Gastrocnemius medialis (tissue), 4 donors: ENCODE results near the gene SNAPC2. TPM values are rescaled to one million over a fixed set of nuclear protein-coding genes. Genes with fewer than 3 reads are reported as not detected.

ENCODE experiments used
- ATAC-seq, 2 donors: fragments of 150-250 bp; one replicate each; pipeline ENCODE4 v1.9.1; 2016
- DNase-seq, 2 donors: peaks; one replicate each; pipeline ENCODE4 v3.0.0-alpha.2; 2019
- H3K27ac ChIP-seq, 4 donors: fragments of 200-600 bp; sonication (generic); 1 replicate in 1 of 4; 2 replicates in 3 of 4; pipeline ENCODE4 v1.5.1; 2016 to 2018; ENCODE audit warnings: mild to moderate bottlenecking in 2 of 4, moderate library complexity in 1 of 4
- H3K27me3 ChIP-seq, 3 donors: fragments of 200-600 bp; sonication (generic) in 2 of 3; 1 replicate in 1 of 3; 2 replicates in 2 of 3; pipeline versions ENCODE4 v1.5.1 to v1.6.0; 2016 to 2019; ENCODE audit warnings: mild to moderate bottlenecking in 1 of 3, moderate library complexity in 1 of 3
- H3K36me3 ChIP-seq, 2 donors: fragments of 200-600 bp; sonication (generic) in 1 of 2; one replicate each; pipeline ENCODE4 v1.5.1; 2017 to 2018
- H3K4me1 ChIP-seq, 2 donors: fragments of 200-600 bp; sonication (generic) in 1 of 2; one replicate each; pipeline ENCODE4 v1.5.1; 2016 to 2017; ENCODE audit warnings: mild to moderate bottlenecking in 2 of 2
- H3K4me3 ChIP-seq, 4 donors: fragments of 200-600 bp; sonication (generic) in 3 of 4; 1 replicate in 1 of 4; 2 replicates in 3 of 4; pipeline ENCODE4 v1.5.1; 2016 to 2019; ENCODE audit warnings: mild to moderate bottlenecking in 2 of 4
- H3K9me3 ChIP-seq, 3 donors: fragments of 200-600 bp; sonication (generic) in 2 of 3; 1 replicate in 1 of 3; 2 replicates in 2 of 3; pipeline ENCODE4 v1.5.1; 2016 to 2019
- POLR2A ChIP-seq, 2 donors: fragments of 450-650 bp; IDR thresholded peaks; one replicate each; pipeline ENCODE4 v1.6.1; 2017; ENCODE audit warnings: antibody characterized with exemption in 2 of 2, mild to moderate bottlenecking in 2 of 2, moderate library complexity in 2 of 2
- in situ Hi-C, 4 donors: fragments of 200-750 bp; cut with MboI; loops; one replicate each; pipeline versions ENCODE4 v1.15.0 to v1.8.0; 2017; ENCODE audit warnings: low sequenced_read_pairs in 4 of 4
- intact Hi-C: fragments of 100-400 bp; cut with DNase I; formaldehyde crosslinking; loops from one replicate; pipeline ENCODE4 v1.15.1; 2023; ENCODE audit warnings: low total_unique reads
- total RNA-seq, 4 donors: library from RNA; depleted of rRNA; stranded (reverse); fragments of >200 nt; gene quantifications; one replicate each; pipeline versions ENCODE4 v1.1.0 to v1.2.3, GENCODE V29; 2016
- TF ChIP-seq, protein P1 (sequence below), 5 experiments: fragments of 450-650 bp in 3 of 5; fragments of 200-600 bp in 2 of 5; sonication (generic) in 2 of 5; IDR thresholded peaks in 4 of 5; conservative IDR thresholded peaks in 1 of 5; 1 replicate in 4 of 5; 2 replicates in 1 of 5; pipeline ENCODE4 v1.5.1; 2016 to 2019; ENCODE audit warnings: antibody characterized with exemption in 5 of 5, mild to moderate bottlenecking in 3 of 5, moderate library complexity in 3 of 5

Gene SNAPC2
- total RNA-seq, 4 donors from 2014 or later, result 4.6 to 10.9 (median 7.1) TPM

GRCh38 chr19:7907544-7907943 is 12.6 kb upstream of the SNAPC2 start:
- H3K4me1 ChIP-seq, result peaks cover 16 to 29% of the 10 kb centered on the region in 2 donors
- H3K36me3 ChIP-seq, result peaks cover 0 to 43% of the 10 kb centered on the region in 2 donors
- TF ChIP-seq, protein P1, sequence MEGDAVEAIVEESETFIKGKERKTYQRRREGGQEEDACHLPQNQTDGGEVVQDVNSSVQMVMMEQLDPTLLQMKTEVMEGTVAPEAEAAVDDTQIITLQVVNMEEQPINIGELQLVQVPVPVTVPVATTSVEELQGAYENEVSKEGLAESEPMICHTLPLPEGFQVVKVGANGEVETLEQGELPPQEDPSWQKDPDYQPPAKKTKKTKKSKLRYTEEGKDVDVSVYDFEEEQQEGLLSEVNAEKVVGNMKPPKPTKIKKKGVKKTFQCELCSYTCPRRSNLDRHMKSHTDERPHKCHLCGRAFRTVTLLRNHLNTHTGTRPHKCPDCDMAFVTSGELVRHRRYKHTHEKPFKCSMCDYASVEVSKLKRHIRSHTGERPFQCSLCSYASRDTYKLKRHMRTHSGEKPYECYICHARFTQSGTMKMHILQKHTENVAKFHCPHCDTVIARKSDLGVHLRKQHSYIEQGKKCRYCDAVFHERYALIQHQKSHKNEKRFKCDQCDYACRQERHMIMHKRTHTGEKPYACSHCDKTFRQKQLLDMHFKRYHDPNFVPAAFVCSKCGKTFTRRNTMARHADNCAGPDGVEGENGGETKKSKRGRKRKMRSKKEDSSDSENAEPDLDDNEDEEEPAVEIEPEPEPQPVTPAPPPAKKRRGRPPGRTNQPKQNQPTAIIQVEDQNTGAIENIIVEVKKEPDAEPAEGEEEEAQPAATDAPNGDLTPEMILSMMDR (IDR thresholded peaks at IDR 0.05 in 4 of 5, conservative IDR thresholded peaks at IDR 0.05 in 1 of 5), result no peak
- TF ChIP-seq POLR2A (IDR thresholded peaks at IDR 0.05), result no peak
- H3K27me3 ChIP-seq, result no peaks in the 10 kb centered on the region
- in situ Hi-C loops, result no loop called here
- H3K27ac ChIP-seq, result no peak overlapping the region
- intact Hi-C loops, result loop anchor here (10.0 kb wide), 1 partner anchor 607 kb away; the partner anchor contains the start of gene ZNF414
- H3K9me3 ChIP-seq, result no peaks in the 10 kb centered on the region
- no peak overlapping the region for H3K4me3 ChIP-seq
- ATAC-seq, result no peak
- DNase-seq, result no peak

GRCh38 chr19:7908078-7908699 is 11.9 kb upstream of the SNAPC2 start:
- intact Hi-C loops (loop anchor here (10.0 kb wide), 1 partner anchor 607 kb away; the partner anchor contains the start of gene ZNF414), in situ Hi-C loops (no loop called here)
- TF ChIP-seq, protein P1 (IDR thresholded peaks at IDR 0.05 in 4 of 5, conservative IDR thresholded peaks at IDR 0.05 in 1 of 5), result no peak
- TF ChIP-seq POLR2A (IDR thresholded peaks at IDR 0.05), result no peak
- H3K4me1 ChIP-seq, result peaks cover 13 to 23% of the 10 kb centered on the region in 2 donors
- H3K4me3 ChIP-seq, result no peak overlapping the region
- H3K27ac ChIP-seq, result no peak overlapping the region
- no peaks in the 10 kb centered on the region for H3K27me3 ChIP-seq
- DNase-seq, result no peak
- ATAC-seq, result no peak
- H3K9me3 ChIP-seq, result no peaks in the 10 kb centered on the region
- peaks cover 0 to 49% of the 10 kb centered on the region in 2 donors for H3K36me3 ChIP-seq

GRCh38 chr19:7908742-7909461 is 11.2 kb upstream of the SNAPC2 start:
- in situ Hi-C loops (no loop called here), intact Hi-C loops (loop anchor here (10.0 kb wide), 1 partner anchor 606 kb away; the partner anchor contains the start of gene ZNF414)
- Histone ChIP-seq H3K4me1 (peaks cover 13 to 23% of the 10 kb centered on the region in 2 donors), H3K9me3 (no peaks in the 10 kb centered on the region), H3K36me3 (peaks cover 0 to 51% of the 10 kb centered on the region in 2 donors), H3K27me3 (no peaks in the 10 kb centered on the region), H3K4me3 (no peak overlapping the region), H3K27ac (no peak overlapping the region)
- TF ChIP-seq POLR2A (IDR thresholded peaks at IDR 0.05), result no peak
- TF ChIP-seq, protein P1 (IDR thresholded peaks at IDR 0.05 in 4 of 5, conservative IDR thresholded peaks at IDR 0.05 in 1 of 5), result no peak
- DNase-seq (no peak), ATAC-seq (no peak)

DNA sequence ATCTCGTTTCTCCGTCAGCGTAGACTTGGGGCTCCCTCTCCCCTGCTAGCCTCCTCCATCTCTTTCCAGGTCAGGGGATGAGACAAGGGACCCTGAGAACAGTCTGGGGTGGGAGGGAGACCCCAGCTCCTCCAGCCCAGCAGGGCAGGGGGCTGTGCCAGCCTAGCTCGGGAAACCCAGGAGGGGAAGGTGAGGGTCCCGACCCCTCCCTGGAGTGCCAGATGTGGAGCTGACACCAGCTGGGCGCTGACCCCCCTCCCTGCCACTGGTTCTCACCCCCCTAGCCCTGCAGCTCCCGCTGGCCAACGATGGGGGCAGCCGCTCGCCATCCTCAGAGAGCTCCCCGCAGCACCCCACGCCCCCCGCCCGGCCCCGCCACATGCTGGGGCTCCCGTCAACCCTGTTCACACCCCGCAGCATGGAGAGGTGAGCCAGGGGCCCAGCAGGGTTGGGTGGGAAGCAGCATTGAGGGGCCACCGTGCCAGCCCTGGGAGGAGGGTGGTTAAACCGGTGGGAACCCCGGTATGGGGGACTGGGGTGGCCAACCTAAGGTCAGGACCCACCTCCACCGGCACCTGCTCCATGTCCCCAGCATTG is 10.6 kb upstream of the SNAPC2 start:
- Histone ChIP-seq H3K4me3 (no peak overlapping the region), H3K27me3 (peaks cover 0 to 2% (median 2%) of the 10 kb centered on the region in 3 donors), H3K36me3 (peaks cover 0 to 51% of the 10 kb centered on the region in 2 donors), H3K4me1 (peaks cover 10 to 22% of the 10 kb centered on the region in 2 donors), H3K27ac (no peak overlapping the region), H3K9me3 (no peaks in the 10 kb centered on the region)
- TF ChIP-seq, protein P1 (IDR thresholded peaks at IDR 0.05 in 4 of 5, conservative IDR thresholded peaks at IDR 0.05 in 1 of 5), result no peak
- no peak for TF ChIP-seq POLR2A (IDR thresholded peaks at IDR 0.05)
- in situ Hi-C loops, result no loop called here
- no peak for ATAC-seq
- DNase-seq, result no peak
- intact Hi-C loops, result loop anchor here (10.0 kb wide), 1 partner anchor 605 kb away; the partner anchor contains the start of gene ZNF414
